Activated CD8-positive, alpha-beta memory T cell treated with anti-CD3 and anti-CD28 coated beads for 48 hours (primary cell): ENCODE data around the gene FLYWCH2.

Source experiments
- DNase-seq, 3 experiments: peaks; one replicate each; pipeline ENCODE4 v3.0.0-alpha.2; 2020; ENCODE audit warnings: low read depth in 2 of 3, low spot score in 2 of 3

Gene FLYWCH2

DNA sequence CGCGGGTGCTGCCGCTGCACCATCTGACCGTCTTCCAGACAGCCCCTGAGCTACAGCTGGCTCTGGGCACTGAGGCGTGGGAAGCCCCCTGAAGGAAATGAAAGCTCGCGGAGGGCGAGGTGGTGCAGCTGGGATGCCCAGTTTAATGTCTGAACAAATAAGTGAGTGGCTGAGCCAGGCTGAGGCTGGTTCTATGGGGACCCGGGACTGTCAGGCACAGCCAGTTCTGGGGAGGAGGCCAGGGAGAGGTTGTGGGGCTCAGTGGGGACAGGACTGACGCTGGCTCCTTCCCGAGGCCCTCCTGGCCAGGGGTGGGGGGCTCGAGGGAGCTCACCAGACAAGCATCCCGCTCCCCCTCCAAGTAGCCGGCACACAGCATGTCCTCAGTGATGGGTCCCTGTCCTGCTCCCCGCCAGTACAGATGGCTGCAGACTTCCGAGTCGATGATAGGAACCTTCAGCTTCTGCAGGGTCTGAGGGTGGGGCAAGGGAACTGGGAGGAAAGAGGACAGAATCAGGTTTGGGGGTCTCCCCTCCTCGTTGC is 29.4 kb upstream of the FLYWCH2 start:
- no peak for DNase-seq

DNA sequence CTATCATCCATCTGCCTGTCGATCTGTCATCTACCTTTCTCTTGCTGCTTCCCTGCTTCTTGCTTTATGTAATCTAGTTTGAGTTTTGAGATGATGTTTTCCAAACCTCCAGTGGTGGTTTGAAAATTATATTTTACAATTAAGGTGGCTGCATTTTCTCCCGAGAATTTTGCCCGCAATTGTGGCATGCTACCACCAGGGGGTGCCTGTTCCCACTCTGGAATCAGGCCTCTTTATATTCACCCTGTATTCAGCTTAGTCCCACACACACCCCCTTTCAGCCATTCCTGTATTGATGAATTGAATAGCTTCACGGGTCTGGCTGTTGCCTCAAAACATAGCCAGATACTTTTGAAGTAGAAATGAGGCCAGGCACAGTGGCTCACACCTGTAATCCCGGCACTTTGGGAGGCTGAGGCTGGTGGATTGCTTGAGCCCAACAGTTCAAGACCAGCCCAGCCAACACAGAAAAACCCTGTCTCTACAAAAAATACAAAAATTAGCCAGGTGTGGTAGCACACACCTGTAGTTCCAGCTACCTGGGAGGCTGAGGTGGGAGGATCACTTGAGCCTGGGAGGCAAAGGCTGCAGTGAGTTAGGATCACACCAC is 28.2 kb upstream of the FLYWCH2 start:
- DNase-seq = no peak

DNA sequence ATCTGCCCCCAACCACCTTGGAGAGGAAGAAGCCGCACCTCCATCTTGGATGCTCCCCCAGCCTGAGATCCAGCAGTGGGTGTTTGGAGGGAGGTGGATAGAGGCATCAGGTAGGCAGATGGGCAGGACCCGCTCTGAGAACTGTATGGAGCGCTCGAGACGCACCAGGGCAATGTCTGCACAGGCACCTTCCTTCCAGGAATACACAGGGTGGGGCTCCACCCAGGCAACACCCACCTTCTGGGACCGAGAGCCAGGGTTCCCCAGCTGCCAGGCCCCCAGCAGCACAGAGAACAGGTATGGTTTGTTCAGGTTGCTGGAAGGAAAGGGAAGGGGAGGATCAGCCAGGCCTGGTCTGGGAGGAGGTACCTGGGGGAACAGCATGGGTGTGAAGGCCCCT is 27.5 kb upstream of the FLYWCH2 start:
- DNase-seq = no peak

DNA sequence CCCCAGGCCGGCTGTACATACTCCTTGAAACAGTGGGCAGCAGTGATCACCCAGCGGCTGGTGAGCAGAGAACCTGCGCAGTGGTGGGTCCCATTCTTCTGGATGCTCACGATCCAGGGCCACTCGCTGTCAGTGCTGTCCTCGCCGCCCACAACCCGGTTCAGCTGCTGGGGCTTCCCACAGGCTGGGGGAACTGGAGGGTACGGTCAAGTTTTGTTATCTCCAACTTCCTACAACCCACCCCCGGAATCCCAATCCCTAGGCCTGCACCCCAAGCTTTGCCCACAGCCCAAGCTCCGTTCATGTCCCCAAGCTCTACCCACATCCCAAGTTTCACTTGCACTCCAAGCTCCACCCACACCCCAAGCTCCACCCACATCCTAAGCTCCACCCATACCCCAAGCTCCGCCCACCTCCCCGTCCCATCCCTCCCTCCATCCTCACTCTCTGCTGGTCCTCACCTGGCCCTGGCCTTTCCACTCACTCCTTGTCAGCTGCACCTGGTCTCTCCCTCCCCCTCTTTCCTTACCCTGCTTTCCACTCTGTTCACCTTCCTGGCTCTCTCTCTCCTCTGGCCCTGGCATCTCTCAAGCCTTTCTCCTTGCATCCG is 26.8 kb upstream of the FLYWCH2 start:
- no peak for DNase-seq

DNA sequence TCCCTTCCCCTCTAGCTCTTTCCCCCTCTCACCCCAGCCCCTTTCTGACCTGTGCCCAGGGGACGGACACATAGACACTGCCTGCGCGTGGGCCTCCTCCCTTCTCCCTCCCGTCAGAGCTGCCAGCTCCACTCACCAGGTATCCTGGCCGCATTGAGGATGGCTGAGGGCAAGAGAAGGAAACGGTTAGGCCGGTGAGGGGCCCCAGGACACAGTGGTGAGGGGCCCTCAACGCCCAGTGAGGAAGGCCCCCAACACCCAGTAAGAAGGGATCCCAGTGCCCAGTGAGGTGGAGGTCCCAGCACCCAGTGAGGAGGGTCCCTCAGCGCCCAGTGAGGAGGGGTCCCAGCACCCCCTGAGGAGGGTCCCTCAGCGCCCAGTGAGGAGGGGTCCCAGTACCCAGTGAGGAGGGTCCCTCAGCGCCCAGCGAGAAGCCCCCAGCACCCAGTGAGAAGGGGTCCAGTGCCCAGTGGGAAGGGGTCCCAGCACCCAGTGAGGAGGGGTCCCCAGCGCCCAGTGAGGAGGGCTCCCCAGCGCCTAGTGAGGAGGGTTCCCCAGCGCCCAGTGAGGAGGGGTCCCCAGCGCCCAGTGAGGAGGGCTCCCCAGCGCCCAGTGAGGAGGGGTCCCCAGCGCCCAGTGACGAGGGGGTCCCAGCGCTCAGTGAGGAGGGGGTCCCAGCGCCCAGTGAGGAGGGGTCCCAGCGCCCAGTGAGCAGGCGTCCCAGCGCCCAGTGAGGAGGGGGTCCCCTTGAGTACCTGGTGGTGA is 26.1 kb upstream of the FLYWCH2 start:
- DNase-seq = no peak

DNA sequence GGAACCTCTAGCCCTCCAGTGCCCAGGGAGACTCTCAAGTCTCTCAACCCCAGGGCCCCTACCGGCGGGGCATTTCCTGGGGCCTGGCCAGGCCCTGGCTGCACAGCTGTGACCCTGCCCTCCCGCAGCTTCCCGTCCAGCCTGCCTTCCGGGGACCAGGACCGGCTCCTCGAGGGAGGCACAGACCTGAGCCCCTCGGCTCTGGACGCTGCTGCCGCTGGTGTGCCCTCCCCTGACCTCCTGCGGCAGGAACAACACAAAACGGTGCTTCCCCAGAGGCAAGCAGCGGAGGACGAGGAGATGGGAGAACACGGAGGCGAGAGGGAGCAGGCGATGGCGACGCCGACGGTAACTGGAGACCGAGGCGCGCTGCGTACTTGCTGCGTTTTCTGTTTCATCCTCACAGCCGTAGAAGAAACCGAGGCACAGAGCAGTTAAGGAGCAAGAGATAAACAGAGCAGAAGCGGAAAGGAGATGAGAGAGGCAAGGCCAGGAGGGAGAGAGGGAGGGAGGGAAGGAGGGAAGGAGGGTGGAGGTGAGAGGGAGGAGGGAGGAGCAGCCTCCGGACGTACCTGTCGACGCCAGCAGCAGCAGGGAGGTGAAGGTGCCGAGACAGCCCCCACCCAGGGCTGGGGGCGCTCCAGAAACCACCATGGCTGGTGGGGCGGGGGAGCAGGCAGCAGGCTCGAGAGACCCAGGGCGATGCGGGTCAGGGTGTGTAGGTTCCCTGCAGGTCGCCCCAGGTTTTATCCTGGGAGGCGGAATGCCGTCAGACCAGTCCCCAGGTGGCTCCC is 25.4 kb upstream of the FLYWCH2 start, which contains the start of gene PRSS22:
TSS of gene PRSS22 (minus strand) at position 720 of the 794 bp plus-strand sequence. CDS start at position 654, 66 bp downstream.
- DNase-seq = no peak

DNA sequence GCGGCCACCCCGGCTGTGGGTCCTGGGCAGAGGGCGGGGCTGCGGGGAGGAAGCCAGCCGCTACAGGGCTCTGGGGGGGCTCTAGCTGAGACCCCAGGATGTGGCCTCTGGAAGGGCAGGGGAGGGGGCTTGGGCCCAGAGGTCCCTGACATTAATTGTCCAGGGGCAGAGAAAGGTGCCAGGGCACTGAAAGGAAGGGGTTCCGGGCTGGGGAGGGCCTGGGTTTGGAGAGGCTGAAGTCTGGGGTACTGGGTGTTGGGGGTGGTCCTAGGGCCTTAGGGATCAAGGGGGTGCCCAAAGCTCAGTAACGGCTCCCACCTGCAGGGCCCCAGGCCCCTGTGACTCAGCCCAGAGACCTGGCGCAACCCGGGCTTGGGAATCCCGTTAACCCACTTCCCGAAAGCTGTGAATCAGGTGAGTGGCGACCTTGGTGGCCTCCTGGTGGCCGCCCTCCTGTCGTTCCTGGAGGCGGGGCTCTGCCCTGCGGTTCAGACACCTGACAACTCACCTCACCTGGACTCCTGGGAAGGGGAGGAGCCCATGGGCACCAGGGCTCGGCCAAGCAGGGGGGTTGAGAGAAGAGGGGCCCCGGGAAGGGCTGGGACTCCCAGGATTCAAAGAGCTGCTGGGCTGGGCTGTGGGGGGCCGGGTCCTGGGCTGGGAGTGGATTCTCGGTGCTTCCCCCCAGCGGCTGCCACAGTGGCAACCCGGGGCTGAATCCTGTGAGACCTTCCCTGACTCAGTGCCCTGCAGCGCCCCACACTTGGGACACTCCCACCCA is 24.6 kb upstream of the FLYWCH2 start:
- DNase-seq = no peak

DNA sequence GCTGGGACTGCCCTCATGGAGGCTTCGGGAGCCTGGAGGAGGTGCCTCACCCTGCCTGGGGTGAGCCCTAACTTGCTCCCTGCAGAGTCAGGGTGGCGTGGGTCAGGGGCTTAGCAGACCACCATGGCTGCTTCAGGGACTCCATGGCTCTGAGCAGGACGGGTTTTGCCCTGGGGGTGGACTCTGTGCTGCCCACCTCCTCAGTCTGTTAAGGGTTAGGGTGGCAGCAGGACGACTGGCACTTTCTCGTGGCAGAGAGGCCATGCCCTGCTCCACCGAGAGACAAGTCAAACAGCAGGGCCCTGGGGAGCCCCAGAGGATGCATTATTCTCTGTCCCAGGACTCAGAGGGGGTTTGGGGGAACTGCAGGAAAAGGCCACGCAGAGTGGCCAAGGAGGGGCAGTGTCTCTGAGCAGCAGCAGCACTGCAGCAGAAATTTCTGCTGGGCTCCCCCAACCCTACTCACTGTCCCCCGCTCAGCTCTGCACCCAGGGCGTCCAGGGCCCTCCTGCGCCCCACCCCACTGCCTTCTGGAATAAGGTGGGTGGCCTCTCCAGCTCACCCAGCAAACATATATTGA is 23.2 kb upstream of the FLYWCH2 start:
- no peak for DNase-seq

DNA sequence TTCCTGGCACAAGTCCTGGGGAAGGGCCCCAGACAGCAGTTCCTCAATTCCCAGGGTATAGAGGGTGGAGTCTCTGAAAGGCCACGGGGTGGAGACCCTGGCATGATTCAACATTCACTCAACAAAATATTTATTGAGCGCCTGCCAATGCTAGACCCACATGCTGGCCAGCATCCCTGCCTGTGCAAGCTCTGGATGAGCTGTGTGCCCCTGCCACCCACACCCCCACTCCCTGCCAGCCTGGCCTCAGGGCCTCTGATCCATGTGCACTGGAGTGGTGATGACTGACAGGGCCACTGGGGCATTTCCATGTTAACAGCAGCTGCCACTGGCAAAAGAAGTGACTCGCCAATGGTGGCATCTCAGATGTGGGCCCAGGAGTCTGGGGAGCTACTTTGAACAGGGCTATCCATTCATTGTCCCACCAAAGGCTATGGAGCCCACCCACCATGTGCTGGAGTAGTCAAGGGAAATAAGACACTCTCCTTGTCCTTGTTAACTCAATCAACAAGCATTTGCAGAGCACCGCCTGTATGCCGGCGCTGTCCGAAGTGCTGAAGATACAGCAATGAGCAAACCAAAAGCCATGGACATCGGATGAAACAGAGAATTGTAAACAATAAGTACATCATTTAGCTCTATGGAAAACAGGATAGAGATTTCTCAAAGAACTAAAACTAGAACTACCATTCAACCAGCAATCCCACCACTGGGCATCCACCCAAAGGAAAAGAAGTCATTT is 22.0 kb upstream of the FLYWCH2 start:
- no peak for DNase-seq

DNA sequence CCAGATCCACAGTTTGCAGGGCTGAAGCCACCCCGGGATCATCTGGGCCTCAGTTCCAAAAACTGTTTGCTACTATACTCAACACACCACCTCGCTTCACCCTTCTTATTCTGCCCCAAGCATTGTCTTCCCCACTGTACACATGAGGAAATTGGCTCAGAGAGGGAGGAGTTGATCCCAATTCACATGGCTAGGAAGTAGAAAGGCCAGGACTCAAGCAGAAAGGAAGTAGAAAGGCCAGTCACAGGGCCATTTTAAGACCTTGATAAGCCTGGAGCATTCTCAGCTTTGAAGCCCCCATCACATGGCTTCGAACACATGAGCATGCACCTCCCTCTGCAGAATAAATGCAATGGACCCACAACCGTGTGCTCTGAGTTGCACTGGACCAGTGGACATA is 17.4 kb upstream of the FLYWCH2 start:
- DNase-seq = no peak

DNA sequence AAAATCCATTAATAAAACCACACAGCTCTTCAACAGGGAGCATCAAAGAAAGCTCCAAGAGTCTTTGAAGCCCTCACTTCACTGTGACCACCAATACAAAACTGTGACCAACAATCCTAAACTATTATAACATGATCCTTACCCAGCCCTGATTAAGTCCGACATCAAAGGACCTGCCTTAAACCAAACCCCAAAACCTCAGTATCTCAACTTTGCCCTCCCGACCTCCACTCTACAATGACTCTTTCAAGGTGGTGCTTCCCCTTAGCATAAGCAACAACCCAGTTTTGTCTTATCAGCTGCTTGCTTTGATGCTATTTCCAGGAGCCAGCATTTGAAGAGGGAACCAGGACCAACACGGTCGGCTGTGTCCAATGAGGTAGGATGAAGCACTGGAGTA is 16.6 kb upstream of the FLYWCH2 start:
- no peak for DNase-seq

DNA sequence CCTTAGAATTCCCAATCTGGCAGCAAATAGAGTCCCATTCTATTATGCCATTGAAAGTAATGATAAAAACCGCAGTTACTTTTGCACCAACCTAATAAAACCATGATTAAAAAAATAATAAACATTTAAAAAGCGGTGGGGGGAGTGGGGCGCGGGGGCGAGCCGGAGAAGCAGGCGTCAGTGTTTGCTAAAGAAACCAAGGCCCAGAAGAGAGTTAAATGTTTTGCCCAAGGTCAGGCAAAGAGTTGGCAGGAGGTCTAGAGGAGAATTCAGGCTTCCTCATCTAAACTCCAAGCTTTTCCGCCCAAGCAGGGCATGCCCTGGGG is 15.4 kb upstream of the FLYWCH2 start:
- no peak for DNase-seq

DNA sequence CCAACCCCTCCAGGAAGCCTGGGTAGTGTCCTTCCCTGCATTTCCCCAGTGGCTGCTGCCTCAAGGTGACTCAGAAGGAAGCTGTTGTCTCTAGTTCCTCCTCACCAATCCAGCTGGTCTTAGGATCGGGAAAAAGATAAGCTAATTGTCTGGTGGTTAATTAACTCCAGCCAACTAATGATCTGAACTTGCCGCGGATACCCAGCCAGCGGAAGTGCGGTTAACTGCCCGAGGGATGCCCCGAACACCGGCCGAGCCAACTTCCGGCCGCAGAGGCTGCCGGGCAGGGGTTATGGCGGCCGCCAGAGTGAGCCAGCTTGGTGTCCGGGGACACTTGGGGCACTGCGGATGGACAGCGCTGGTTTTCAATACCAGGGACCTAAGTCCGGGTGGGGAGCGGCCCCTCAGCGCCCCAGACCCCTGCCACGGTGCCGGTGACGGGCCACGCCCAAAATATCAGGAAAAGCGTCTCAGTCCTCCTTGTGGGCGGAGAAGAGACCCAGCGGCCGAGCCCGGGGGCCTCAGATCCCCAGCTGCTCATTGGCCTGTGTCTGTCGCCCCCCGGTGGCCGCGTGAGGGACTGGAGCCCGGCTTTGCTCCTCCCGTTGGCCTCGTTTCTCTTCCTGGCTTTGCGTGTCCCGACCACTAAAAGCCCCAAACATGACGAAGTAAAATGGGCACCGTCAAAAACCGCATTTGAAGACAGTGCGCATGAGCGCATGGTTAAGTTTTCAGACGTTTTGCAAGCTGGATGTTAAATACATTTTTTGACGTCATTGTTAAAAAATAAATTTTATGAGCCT is 14.8 kb upstream of the FLYWCH2 start:
- DNase-seq = peak; percentile 90 to 98 (median 97)

DNA sequence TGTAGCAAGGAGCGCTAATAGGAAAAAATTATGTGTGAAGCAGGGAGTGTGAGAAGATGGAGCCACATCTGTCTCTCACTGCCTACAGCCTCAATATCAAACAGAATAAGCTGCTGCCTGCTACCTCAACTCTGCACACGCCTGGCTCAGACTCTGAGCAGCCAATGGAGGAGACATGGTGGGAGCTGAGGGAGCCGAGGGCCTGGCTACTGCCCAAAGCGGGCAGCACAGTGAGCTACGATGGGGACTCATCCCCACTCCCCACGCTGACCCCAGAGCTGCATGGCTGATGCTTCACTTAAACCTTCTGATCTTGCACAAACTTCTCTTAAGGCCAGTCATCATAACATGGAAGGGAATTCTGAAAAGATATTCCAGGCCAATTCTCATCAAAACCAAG is 11.1 kb upstream of the FLYWCH2 start:
- no peak for DNase-seq

DNA sequence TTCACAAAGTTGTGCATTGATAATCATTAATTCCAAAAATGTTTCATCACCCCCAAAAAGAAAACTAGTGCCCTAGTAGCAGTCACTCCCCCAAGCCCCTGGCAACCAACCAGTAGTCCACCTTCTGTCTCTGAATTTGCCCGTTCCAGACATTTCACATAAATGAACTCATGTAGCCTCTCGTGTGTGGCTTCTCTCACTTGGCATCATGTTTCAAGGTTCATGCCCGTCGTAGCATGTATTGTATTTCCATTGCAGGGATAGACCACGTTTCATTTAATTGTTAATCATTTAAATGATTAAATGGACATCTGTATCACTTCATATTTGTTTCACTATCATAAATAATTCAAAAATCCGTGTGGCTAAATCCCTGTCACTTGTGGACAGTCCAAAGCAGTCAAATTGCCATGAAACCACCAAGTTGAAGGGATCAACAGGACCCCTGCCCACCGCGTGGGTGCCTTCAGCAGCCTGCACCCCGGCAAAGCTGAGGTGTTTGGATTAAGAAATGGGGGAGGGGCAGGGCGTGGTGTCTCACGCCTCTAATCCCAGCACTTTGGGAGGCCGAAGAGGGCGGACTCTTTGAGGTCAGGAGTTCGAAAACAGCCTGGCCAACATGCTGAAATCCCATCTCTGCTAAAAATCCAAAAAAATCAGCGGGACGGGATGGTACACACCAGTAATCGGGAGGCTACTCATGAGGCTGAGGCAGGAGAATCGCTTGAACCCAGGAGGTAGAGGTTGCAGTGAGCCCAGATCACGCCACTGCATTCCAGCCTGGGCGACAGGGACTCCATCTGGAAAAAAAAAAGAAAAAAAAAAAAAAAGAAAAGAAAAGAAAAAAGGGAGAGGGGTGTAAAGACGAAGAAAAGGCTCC is 8.7 kb upstream of the FLYWCH2 start:
- DNase-seq = no peak

DNA sequence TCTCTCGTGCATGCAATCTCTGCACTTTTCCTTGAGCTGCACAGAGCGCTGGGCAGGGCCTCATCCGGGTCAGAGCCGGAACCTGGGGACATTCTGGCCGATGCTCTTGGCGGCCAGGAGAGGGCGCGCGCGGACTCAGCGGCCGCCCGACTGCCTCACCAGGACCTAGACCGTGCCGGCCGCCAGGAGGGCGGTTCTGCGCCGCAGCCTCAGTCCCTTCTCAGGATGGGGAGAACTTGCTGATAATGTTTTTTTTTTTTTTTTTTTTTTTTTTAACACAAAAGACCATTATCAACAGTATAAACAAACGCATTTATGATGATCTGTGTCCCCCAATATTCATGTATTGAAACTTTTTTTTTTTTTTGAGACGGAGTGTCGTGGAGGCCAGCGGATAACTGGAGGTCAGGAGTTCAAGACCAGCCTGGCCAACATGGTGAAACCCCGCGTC is 8.1 kb upstream of the FLYWCH2 start:
- peak in 2 of 3 experiments; percentile 30 to 51 for DNase-seq

DNA sequence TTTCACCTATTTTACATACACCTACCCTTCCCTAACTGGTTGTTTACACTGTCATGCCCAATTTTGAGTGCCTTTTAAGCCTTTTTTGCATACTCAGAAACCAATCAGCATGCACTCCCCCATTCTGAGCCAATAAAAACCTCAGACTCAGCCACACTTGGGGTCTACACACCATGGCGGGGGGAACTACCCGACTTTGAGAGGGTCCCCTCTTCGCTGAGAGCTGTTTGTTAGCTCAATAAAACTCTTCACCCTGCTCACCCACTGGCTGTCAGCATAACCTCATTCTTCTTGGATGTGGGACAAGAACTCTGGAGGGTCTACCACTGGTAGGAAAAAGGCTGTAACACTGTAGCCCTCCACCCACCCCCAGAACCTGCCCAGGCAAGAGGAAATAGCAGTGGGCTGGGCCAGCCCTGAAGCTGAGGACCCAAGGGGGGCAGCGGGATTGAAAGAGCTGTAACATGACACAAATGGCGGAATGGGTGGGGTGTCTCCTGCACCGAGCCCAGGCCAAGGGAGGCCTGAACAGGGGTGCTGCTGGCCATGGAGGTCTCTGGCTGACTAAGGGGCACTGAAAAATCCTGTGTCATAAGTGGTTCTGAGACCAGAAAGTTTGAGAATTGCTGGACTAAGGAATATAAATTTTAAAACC is 3.0 kb upstream of the FLYWCH2 start:
- no peak for DNase-seq
